GM23338 (cell line): ENCODE measurements around the gene ACTL6B. TPM values are rescaled to one million over a fixed set of nuclear protein-coding genes. Genes with fewer than 3 reads are reported as not detected.

ENCODE experiments used
- ATAC-seq: fragments of 200-7000 bp; cut with Tn5 transposase; 3 replicates; pipeline ENCODE4 v1.9.1; 2020
- DNase-seq: peaks from one replicate; pipeline ENCODE4 v3.0.0-alpha.2; 2015; ENCODE audit warnings: low spot score
- H2AFZ ChIP-seq: fragments of 200-600 bp; sonication (generic); 2 replicates; pipeline ENCODE4 v1.8.0; 2016; ENCODE audit warnings: antibody characterized with exemption, mild to moderate bottlenecking, moderate library complexity
- H3F3A ChIP-seq: fragments of 200-600 bp; sonication (generic); replicated peaks from 2 replicates; pipeline ENCODE4 v1.8.0; 2017; ENCODE audit warnings: antibody characterized with exemption, mixed run types, low read depth
- H3K27ac ChIP-seq: fragments of 200-600 bp; sonication (generic); 2 replicates; pipeline ENCODE4 v1.6.1; 2016; ENCODE audit warnings: low read depth
- H3K27me3 ChIP-seq: fragments of 200-600 bp; sonication (generic); 2 replicates; pipeline ENCODE4 v1.8.0; 2016; ENCODE audit warnings: mild to moderate bottlenecking, mixed run types, moderate library complexity; ENCODE audit not compliant: insufficient read depth
- H3K36me3 ChIP-seq: fragments of 200-600 bp; sonication (generic); 2 replicates; pipeline ENCODE4 v1.8.0; 2016; ENCODE audit warnings: mild to moderate bottlenecking; ENCODE audit not compliant: insufficient read depth
- H3K4me1 ChIP-seq: fragments of 200-600 bp; sonication (generic); 2 replicates; pipeline ENCODE4 v1.8.0; 2016; ENCODE audit warnings: mild to moderate bottlenecking, moderate library complexity; ENCODE audit not compliant: insufficient read depth
- H3K4me2 ChIP-seq: fragments of 200-600 bp; sonication (generic); 2 replicates; pipeline ENCODE4 v1.7.1; 2017; ENCODE audit warnings: mixed run types
- H3K4me3 ChIP-seq: fragments of 200-600 bp; sonication (generic); 2 replicates; pipeline ENCODE4 v1.6.1; 2016; ENCODE audit warnings: mixed run types
- H3K79me2 ChIP-seq: fragments of 200-600 bp; sonication (generic); replicated peaks from 2 replicates; pipeline ENCODE4 v1.8.0; 2017; ENCODE audit warnings: mild to moderate bottlenecking; ENCODE audit not compliant: insufficient read depth
- H3K9me2 ChIP-seq: fragments of 200-600 bp; sonication (generic); 2 replicates; pipeline ENCODE4 v1.8.0; 2017; ENCODE audit not compliant: insufficient read depth
- H4K20me1 ChIP-seq: fragments of 200-600 bp; sonication (generic); replicated peaks from 2 replicates; pipeline ENCODE4 v1.8.0; 2017; ENCODE audit warnings: mild to moderate bottlenecking; ENCODE audit not compliant: insufficient read depth
- H3K27ac Mint-ChIP-seq: 2 replicates; pipeline ENCODE4 v1.8.0; 2020; ENCODE audit warnings: inconsistent platforms, mild to moderate bottlenecking, moderate library complexity, mixed read lengths
- H3K27me3 Mint-ChIP-seq: 3 replicates; pipeline ENCODE4 v1.8.0; 2022; ENCODE audit warnings: low read depth, mild to moderate bottlenecking, moderate library complexity, mixed read lengths, inconsistent platforms; ENCODE audit not compliant: insufficient read depth, poor library complexity
- H3K36me3 Mint-ChIP-seq: 3 replicates; pipeline ENCODE4 v1.8.0; 2021; ENCODE audit warnings: low read depth, mild to moderate bottlenecking, inconsistent platforms, moderate library complexity, mixed read lengths
- H3K4me1 Mint-ChIP-seq: 3 replicates; pipeline ENCODE4 v1.8.0; 2020; ENCODE audit warnings: mild to moderate bottlenecking, inconsistent platforms, mixed read lengths
- H3K4me3 Mint-ChIP-seq: 3 replicates; pipeline ENCODE4 v1.8.0; 2021; ENCODE audit warnings: moderate library complexity, mild to moderate bottlenecking, inconsistent platforms, mixed read lengths
- H3K9me3 Mint-ChIP-seq: 3 replicates; pipeline ENCODE4 v1.8.0; 2020; ENCODE audit warnings: moderate library complexity, mild to moderate bottlenecking, inconsistent platforms, mixed read lengths
- CREB1 ChIP-seq: fragments of 250-450 bp; sonication (Bioruptor Pico); IDR thresholded peaks from 2 replicates; pipeline ENCODE4 v1.5.0; 2020; ENCODE audit warnings: low read depth, mild to moderate bottlenecking, moderate library complexity
- CTCF ChIP-seq, 2 experiments: fragments of 200-600 bp in 1 of 2; sonication (generic) in 1 of 2; conservative IDR thresholded peaks; 2 replicates each; pipeline versions ENCODE4 v1.5.1 to v1.6.1; 2016 to 2017; ENCODE audit warnings: antibody characterized with exemption in 2 of 2, low read depth in 2 of 2, mild to moderate bottlenecking in 2 of 2, moderate library complexity in 1 of 2
- EZH2 ChIP-seq: fragments of 200-600 bp; sonication (generic); IDR thresholded peaks from one replicate; pipeline ENCODE4 v1.8.0; 2017; ENCODE audit warnings: antibody characterized with exemption, mild to moderate bottlenecking, low read depth; ENCODE audit not compliant: unreplicated experiment
- EZH2phosphoT487 ChIP-seq: fragments of 200-600 bp; sonication (generic); IDR thresholded peaks from one replicate; pipeline ENCODE4 v1.8.1; 2018; ENCODE audit warnings: antibody characterized with exemption; ENCODE audit not compliant: unreplicated experiment
- JUNB ChIP-seq: IDR thresholded peaks from one replicate; pipeline ENCODE4 v1.6.1; 2016; ENCODE audit warnings: antibody characterized with exemption; ENCODE audit not compliant: unreplicated experiment
- NANOG ChIP-seq: IDR thresholded peaks from 2 replicates; pipeline ENCODE4 v1.6.1; 2016; ENCODE audit warnings: antibody characterized with exemption, borderline replicate concordance
- POLR2AphosphoS5 ChIP-seq: IDR thresholded peaks from 2 replicates; pipeline ENCODE4 v1.6.1; 2016; ENCODE audit warnings: antibody characterized with exemption, low read depth
- REST ChIP-seq: IDR thresholded peaks from one replicate; pipeline ENCODE4 v1.6.1; 2018; ENCODE audit warnings: antibody characterized with exemption; ENCODE audit not compliant: unreplicated experiment
- ZNF331 ChIP-seq: fragments of 250-450 bp; sonication (Bioruptor Pico); IDR thresholded peaks from 2 replicates; pipeline ENCODE4 v1.5.0; 2020; ENCODE audit warnings: low read depth, mild to moderate bottlenecking, moderate library complexity
- polyA plus RNA-seq: library from polyadenylated mRNA; unstranded; fragments of >200 nt; fragmentation: Nextera tagmentation; extraction: Ambion mirVana; gene quantifications from 2 replicates; pipeline ENCODE4 v1.2.1, GENCODE V29; 2016
- total RNA-seq: library from RNA; depleted of rRNA; stranded (reverse); fragments of >200 nt; shearing (Covaris generic); gene quantifications from 2 replicates; pipeline ENCODE4 v1.2.3, GENCODE V29; 2014
- TF ChIP-seq, protein P1 (sequence below): IDR thresholded peaks from 2 replicates; pipeline ENCODE4 v1.6.1; 2016; ENCODE audit warnings: antibody characterized with exemption
- TF ChIP-seq, protein P2 (sequence below): fragments of 250-450 bp; sonication (Bioruptor Pico); IDR thresholded peaks from 2 replicates; pipeline ENCODE4 v1.5.0; 2020; ENCODE audit warnings: mild to moderate bottlenecking, moderate library complexity

Gene ACTL6B
- total and polyA plus RNA-seq, 2 experiments from 2014 or later = 0.69 to 2.5 TPM

DNA sequence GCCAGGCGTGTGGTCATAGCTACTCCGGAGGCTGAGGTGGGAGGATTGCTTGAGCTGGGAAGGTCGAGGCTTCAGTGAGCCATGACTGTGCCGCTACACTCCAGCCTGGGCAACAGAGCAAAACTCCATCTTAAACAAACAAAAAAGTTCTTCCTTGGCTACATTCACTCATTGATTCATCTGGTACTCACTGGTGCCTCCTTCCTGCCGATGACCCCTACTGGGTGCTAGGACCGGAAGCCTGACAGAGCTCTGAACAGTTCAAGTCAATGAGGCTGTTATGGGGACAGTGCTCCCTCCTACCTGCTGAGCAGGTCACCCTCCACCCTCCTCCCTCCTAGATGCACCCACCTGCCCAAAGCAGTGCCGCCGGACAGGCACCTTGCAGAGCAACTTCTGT is 49.1 kb downstream of the ACTL6B start:
- peaks cover 10% of the 10 kb centered on the region; the same call in 2 of the 3 replicates for H3K36me3 Mint-ChIP-seq
- no peak overlapping the region for H3K4me3 ChIP-seq
- peaks cover 18% of the 10 kb centered on the region for H3K4me1 ChIP-seq
- no peak overlapping the region for H3K4me2 ChIP-seq
- H3K36me3 ChIP-seq = no peaks in the 10 kb centered on the region
- peaks cover 13% of the 10 kb centered on the region for H3K27me3 ChIP-seq
- no peaks in the 10 kb centered on the region for H3K79me2 ChIP-seq
- DNase-seq = no peak
- peaks cover 35% of the 10 kb centered on the region for H3K27me3 Mint-ChIP-seq
- H3K9me2 ChIP-seq = no peaks in the 10 kb centered on the region
- no peak overlapping the region for H3K27ac Mint-ChIP-seq
- peaks cover 5% of the 10 kb centered on the region; the same call in 1 of the 2 replicates for H3F3A ChIP-seq
- TF ChIP-seq, protein P1, sequence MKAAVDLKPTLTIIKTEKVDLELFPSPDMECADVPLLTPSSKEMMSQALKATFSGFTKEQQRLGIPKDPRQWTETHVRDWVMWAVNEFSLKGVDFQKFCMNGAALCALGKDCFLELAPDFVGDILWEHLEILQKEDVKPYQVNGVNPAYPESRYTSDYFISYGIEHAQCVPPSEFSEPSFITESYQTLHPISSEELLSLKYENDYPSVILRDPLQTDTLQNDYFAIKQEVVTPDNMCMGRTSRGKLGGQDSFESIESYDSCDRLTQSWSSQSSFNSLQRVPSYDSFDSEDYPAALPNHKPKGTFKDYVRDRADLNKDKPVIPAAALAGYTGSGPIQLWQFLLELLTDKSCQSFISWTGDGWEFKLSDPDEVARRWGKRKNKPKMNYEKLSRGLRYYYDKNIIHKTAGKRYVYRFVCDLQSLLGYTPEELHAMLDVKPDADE = no peak
- TF ChIP-seq NANOG = no peak
- no peak for TF ChIP-seq CREB1 (CRISPR knock-in tag)
- no peak for TF ChIP-seq REST
- no peak for TF ChIP-seq ZNF331 (CRISPR knock-in tag)
- TF ChIP-seq JUNB = no peak
- TF ChIP-seq CTCF (conservative IDR thresholded peaks at IDR 0.05; ENCODE audit: low read depth in 2 of 2) = no peak
- TF ChIP-seq, protein P2, sequence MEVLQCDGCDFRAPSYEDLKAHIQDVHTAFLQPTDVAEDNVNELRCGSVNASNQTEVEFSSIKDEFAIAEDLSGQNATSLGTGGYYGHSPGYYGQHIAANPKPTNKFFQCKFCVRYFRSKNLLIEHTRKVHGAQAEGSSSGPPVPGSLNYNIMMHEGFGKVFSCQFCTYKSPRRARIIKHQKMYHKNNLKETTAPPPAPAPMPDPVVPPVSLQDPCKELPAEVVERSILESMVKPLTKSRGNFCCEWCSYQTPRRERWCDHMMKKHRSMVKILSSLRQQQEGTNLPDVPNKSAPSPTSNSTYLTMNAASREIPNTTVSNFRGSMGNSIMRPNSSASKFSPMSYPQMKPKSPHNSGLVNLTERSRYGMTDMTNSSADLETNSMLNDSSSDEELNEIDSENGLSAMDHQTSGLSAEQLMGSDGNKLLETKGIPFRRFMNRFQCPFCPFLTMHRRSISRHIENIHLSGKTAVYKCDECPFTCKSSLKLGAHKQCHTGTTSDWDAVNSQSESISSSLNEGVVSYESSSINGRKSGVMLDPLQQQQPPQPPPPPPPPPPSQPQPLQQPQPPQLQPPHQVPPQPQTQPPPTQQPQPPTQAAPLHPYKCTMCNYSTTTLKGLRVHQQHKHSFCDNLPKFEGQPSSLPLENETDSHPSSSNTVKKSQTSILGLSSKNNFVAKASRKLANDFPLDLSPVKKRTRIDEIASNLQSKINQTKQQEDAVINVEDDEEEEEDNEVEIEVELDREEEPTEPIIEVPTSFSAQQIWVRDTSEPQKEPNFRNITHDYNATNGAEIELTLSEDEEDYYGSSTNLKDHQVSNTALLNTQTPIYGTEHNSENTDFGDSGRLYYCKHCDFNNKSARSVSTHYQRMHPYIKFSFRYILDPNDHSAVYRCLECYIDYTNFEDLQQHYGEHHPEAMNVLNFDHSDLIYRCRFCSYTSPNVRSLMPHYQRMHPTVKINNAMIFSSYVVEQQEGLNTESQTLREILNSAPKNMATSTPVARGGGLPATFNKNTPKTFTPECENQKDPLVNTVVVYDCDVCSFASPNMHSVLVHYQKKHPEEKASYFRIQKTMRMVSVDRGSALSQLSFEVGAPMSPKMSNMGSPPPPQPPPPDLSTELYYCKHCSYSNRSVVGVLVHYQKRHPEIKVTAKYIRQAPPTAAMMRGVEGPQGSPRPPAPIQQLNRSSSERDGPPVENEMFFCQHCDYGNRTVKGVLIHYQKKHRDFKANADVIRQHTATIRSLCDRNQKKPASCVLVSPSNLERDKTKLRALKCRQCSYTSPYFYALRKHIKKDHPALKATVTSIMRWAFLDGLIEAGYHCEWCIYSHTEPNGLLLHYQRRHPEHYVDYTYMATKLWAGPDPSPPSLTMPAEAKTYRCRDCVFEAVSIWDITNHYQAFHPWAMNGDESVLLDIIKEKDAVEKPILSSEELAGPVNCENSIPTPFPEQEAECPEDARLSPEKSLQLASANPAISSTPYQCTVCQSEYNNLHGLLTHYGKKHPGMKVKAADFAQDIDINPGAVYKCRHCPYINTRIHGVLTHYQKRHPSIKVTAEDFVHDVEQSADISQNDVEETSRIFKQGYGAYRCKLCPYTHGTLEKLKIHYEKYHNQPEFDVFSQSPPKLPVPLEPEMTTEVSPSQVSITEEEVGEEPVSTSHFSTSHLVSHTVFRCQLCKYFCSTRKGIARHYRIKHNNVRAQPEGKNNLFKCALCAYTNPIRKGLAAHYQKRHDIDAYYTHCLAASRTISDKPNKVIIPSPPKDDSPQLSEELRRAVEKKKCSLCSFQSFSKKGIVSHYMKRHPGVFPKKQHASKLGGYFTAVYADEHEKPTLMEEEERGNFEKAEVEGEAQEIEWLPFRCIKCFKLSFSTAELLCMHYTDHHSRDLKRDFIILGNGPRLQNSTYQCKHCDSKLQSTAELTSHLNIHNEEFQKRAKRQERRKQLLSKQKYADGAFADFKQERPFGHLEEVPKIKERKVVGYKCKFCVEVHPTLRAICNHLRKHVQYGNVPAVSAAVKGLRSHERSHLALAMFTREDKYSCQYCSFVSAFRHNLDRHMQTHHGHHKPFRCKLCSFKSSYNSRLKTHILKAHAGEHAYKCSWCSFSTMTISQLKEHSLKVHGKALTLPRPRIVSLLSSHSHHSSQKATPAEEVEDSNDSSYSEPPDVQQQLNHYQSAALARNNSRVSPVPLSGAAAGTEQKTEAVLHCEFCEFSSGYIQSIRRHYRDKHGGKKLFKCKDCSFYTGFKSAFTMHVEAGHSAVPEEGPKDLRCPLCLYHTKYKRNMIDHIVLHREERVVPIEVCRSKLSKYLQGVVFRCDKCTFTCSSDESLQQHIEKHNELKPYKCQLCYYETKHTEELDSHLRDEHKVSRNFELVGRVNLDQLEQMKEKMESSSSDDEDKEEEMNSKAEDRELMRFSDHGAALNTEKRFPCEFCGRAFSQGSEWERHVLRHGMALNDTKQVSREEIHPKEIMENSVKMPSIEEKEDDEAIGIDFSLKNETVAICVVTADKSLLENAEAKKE (CRISPR knock-in tag) = no peak
- no peak for TF ChIP-seq EZH2phosphoT487
- TF ChIP-seq EZH2 = no peak
- no peak for TF ChIP-seq POLR2AphosphoS5
- H4K20me1 ChIP-seq = no peaks in the 10 kb centered on the region
- no peak overlapping the region for H2AFZ ChIP-seq
- peaks cover 22% of the 10 kb centered on the region for H3K4me1 Mint-ChIP-seq
- no peak for ATAC-seq
- H3K9me3 Mint-ChIP-seq = no peaks in the 10 kb centered on the region
- no peak overlapping the region for H3K27ac ChIP-seq
- H3K4me3 Mint-ChIP-seq = no peak overlapping the region
